Measurements from ENCODE around the gene COL11A1.

Gene COL11A1

GRCh38 chr1:103089221-103089620 is 19.1 kb downstream of the COL11A1 start:
- TF ChIP-seq, protein P1, sequence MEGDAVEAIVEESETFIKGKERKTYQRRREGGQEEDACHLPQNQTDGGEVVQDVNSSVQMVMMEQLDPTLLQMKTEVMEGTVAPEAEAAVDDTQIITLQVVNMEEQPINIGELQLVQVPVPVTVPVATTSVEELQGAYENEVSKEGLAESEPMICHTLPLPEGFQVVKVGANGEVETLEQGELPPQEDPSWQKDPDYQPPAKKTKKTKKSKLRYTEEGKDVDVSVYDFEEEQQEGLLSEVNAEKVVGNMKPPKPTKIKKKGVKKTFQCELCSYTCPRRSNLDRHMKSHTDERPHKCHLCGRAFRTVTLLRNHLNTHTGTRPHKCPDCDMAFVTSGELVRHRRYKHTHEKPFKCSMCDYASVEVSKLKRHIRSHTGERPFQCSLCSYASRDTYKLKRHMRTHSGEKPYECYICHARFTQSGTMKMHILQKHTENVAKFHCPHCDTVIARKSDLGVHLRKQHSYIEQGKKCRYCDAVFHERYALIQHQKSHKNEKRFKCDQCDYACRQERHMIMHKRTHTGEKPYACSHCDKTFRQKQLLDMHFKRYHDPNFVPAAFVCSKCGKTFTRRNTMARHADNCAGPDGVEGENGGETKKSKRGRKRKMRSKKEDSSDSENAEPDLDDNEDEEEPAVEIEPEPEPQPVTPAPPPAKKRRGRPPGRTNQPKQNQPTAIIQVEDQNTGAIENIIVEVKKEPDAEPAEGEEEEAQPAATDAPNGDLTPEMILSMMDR (conservative IDR thresholded peaks at IDR 0.05; ENCODE audit: control insufficient read depth, insufficient read depth, low read depth, low read length) = no peak
- DNase-seq (ENCODE audit: low read depth) = no peak
- H3K4me3 ChIP-seq (ENCODE audit: control insufficient read depth, low read depth, low read length) = no peak overlapping the region

GRCh38 chr1:103087256-103087655 is 21.1 kb downstream of the COL11A1 start:
- no peak overlapping the region for H3K4me3 ChIP-seq (ENCODE audit: control insufficient read depth, low read depth, low read length)
- no peak for DNase-seq (ENCODE audit: low read depth)
- TF ChIP-seq, protein P1 (conservative IDR thresholded peaks at IDR 0.05; ENCODE audit: control insufficient read depth, insufficient read depth, low read depth, low read length) = no peak

GRCh38 chr1:103084181-103084580 is 24.1 kb downstream of the COL11A1 start:
- no peak overlapping the region for H3K4me3 ChIP-seq (ENCODE audit: control insufficient read depth, low read depth, low read length)
- TF ChIP-seq, protein P1 (conservative IDR thresholded peaks at IDR 0.05; ENCODE audit: control insufficient read depth, insufficient read depth, low read depth, low read length) = no peak
- DNase-seq (ENCODE audit: low read depth) = peak; percentile 34

- no peak for DNase-seq (ENCODE audit: low read depth)
- TF ChIP-seq, protein P1 (conservative IDR thresholded peaks at IDR 0.05; ENCODE audit: control insufficient read depth, insufficient read depth, low read depth, low read length) = no peak
- H3K4me3 ChIP-seq (ENCODE audit: control insufficient read depth, low read depth, low read length) = no peak overlapping the region
Measured at GRCh38 chr1:103075316-103076000, 32.9 kb downstream of the COL11A1 start.

GRCh38 chr1:103074224-103074623 is 34.1 kb downstream of the COL11A1 start:
- TF ChIP-seq, protein P1 (conservative IDR thresholded peaks at IDR 0.05; ENCODE audit: control insufficient read depth, insufficient read depth, low read depth, low read length) = no peak
- no peak overlapping the region for H3K4me3 ChIP-seq (ENCODE audit: control insufficient read depth, low read depth, low read length)
- no peak for DNase-seq (ENCODE audit: low read depth)

GRCh38 chr1:103069201-103069600 is 39.1 kb downstream of the COL11A1 start:
- TF ChIP-seq, protein P1 (conservative IDR thresholded peaks at IDR 0.05; ENCODE audit: control insufficient read depth, insufficient read depth, low read depth, low read length) = no peak
- DNase-seq (ENCODE audit: low read depth) = no peak

More at GRCh38 chr1:103069201-103069600, 39.1 kb downstream of the COL11A1 start:
- no peak overlapping the region for H3K4me3 ChIP-seq (ENCODE audit: control insufficient read depth, low read depth, low read length)

All from fibroblast of mammary gland (primary cell).